Measurements from ENCODE around the gene FAM118B.
"Not testable (repeated sequence)": the region's sequence is repeated elsewhere in the genome, so short reads cannot be mapped to it uniquely, and the experiment has no call there.

FAM118B gene

DNA sequence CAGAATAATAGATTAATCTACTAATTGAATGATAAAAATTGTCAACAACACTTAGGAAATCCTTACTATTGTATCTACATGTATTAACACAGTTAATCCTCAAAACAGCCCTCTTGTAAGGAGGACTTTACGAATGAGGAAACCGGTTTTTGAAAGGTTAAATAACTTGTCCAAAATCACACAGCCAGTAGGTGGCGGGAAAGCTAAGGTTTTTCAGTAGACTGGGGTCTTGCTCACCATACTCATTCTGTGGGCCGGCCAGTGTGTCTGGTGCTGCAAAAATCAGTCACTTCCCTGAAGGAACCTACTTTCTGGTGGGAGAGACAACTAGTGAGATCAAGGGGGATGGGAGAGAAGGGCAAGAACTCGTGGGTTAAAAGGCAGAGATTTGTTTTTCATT lies 96.1 kb downstream of the FAM118B start:
- peak overlapping the region; percentile 50 for H3K4me3 ChIP-seq (ENCODE audit: low read length, poor library complexity, severe bottlenecking)
- H3K9ac ChIP-seq (ENCODE audit: low read depth, low read length, poor library complexity, severe bottlenecking) = peak overlapping the region; percentile 35
- peaks cover 51% of the 10 kb centered on the region for H3K79me2 ChIP-seq (ENCODE audit: insufficient read depth, low read length)
- H3K36me3 ChIP-seq (ENCODE audit: insufficient read depth, low read length) = no peaks in the 10 kb centered on the region
- H4K20me1 ChIP-seq (ENCODE audit: insufficient read depth, low read length, poor library complexity, severe bottlenecking) = no peaks in the 10 kb centered on the region
- no peaks in the 10 kb centered on the region for H3K9me2 ChIP-seq (replicated peaks; ENCODE audit: low read depth, low read length)
- H3K9me3 ChIP-seq (ENCODE audit: insufficient read depth, low read depth, low read length) = no peaks in the 10 kb centered on the region
- peaks cover 49% of the 10 kb centered on the region for H3K4me1 ChIP-seq (ENCODE audit: insufficient read depth, low read length, poor library complexity, severe bottlenecking)
- no peak for TF ChIP-seq EZH2phosphoT487 (IDR thresholded peaks at IDR 0.05; ENCODE audit: borderline replicate concordance)
- TF ChIP-seq, protein P1, sequence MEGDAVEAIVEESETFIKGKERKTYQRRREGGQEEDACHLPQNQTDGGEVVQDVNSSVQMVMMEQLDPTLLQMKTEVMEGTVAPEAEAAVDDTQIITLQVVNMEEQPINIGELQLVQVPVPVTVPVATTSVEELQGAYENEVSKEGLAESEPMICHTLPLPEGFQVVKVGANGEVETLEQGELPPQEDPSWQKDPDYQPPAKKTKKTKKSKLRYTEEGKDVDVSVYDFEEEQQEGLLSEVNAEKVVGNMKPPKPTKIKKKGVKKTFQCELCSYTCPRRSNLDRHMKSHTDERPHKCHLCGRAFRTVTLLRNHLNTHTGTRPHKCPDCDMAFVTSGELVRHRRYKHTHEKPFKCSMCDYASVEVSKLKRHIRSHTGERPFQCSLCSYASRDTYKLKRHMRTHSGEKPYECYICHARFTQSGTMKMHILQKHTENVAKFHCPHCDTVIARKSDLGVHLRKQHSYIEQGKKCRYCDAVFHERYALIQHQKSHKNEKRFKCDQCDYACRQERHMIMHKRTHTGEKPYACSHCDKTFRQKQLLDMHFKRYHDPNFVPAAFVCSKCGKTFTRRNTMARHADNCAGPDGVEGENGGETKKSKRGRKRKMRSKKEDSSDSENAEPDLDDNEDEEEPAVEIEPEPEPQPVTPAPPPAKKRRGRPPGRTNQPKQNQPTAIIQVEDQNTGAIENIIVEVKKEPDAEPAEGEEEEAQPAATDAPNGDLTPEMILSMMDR (conservative IDR thresholded peaks at IDR 0.05; ENCODE audit: low read length) = peak; percentile 71
- H3K27me3 ChIP-seq (ENCODE audit: insufficient read depth, low read length, poor library complexity, severe bottlenecking) = no peaks in the 10 kb centered on the region
- H3F3A ChIP-seq (ENCODE audit: low read depth) = no peaks in the 10 kb centered on the region
- no peak overlapping the region for H2AFZ ChIP-seq (ENCODE audit: low read length)
- H3K4me2 ChIP-seq (ENCODE audit: low read depth, low read length, poor library complexity, severe bottlenecking) = peak overlapping the region; percentile 68

DNA sequence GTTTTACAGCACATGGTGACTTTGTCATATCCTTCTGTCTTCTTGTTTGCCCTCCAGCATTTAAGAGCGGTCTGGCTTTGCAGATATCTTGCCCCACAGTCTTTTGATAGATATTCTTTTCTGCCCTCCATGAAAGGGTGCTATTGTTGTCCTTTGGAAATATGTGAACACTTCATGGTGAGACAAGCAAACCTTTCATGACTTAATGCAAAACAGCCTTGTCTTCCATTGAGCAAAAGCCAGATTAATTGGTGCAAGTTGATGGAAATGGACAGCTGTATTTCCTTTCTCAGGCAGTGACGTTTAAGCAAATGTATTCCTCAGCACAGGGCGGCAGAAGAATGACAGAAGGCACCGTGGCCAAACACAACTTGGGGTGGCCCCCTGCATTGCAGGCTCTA lies 96.7 kb downstream of the FAM118B start:
- Histone ChIP-seq H3K36me3 (ENCODE audit: insufficient read depth, low read length) (no peaks in the 10 kb centered on the region), H3K4me1 (ENCODE audit: insufficient read depth, low read length, poor library complexity, severe bottlenecking) (peaks cover 49% of the 10 kb centered on the region), H3K4me2 (ENCODE audit: low read depth, low read length, poor library complexity, severe bottlenecking) (peak overlapping the region; percentile 68), H4K20me1 (ENCODE audit: insufficient read depth, low read length, poor library complexity, severe bottlenecking) (no peaks in the 10 kb centered on the region), H3K79me2 (ENCODE audit: insufficient read depth, low read length) (peaks cover 50% of the 10 kb centered on the region), H3K9me3 (ENCODE audit: insufficient read depth, low read depth, low read length) (no peaks in the 10 kb centered on the region), H3K4me3 (ENCODE audit: low read length, poor library complexity, severe bottlenecking) (peak overlapping the region; percentile 50), H3K27me3 (ENCODE audit: insufficient read depth, low read length, poor library complexity, severe bottlenecking) (no peaks in the 10 kb centered on the region), H3F3A (ENCODE audit: low read depth) (no peaks in the 10 kb centered on the region), H3K9me2 (replicated peaks; ENCODE audit: low read depth, low read length) (no peaks in the 10 kb centered on the region), H3K9ac (ENCODE audit: low read depth, low read length, poor library complexity, severe bottlenecking) (peak overlapping the region; percentile 35), H2AFZ (ENCODE audit: low read length) (no peak overlapping the region)
- no peak for TF ChIP-seq EZH2phosphoT487 (IDR thresholded peaks at IDR 0.05; ENCODE audit: borderline replicate concordance)
- TF ChIP-seq, protein P1 (conservative IDR thresholded peaks at IDR 0.05; ENCODE audit: low read length) = no peak

- H3K9me3 ChIP-seq (ENCODE audit: insufficient read depth, low read depth, low read length); H2AFZ ChIP-seq (ENCODE audit: low read length); H3K27me3 ChIP-seq (ENCODE audit: insufficient read depth, low read length, poor library complexity, severe bottlenecking); H3K9me2 ChIP-seq (replicated peaks; ENCODE audit: low read depth, low read length); H3K4me3 ChIP-seq (ENCODE audit: low read length, poor library complexity, severe bottlenecking); H3K9ac ChIP-seq (ENCODE audit: low read depth, low read length, poor library complexity, severe bottlenecking); H3F3A ChIP-seq (ENCODE audit: low read depth); H3K36me3 ChIP-seq (ENCODE audit: insufficient read depth, low read length); H3K4me2 ChIP-seq (ENCODE audit: low read depth, low read length, poor library complexity, severe bottlenecking); H4K20me1 ChIP-seq (ENCODE audit: insufficient read depth, low read length, poor library complexity, severe bottlenecking): not testable (repeated sequence)
- Histone ChIP-seq H3K4me1 (ENCODE audit: insufficient read depth, low read length, poor library complexity, severe bottlenecking) (peaks cover 48% of the 10 kb centered on the region), H3K79me2 (ENCODE audit: insufficient read depth, low read length) (peaks cover 51% of the 10 kb centered on the region)
These were observed 97.2 kb downstream of the FAM118B start for GRCh38 chr11:126308771-126309170.

GRCh38 chr11:126310200-126310991 lies 98.8 kb downstream of the FAM118B start:
- Histone ChIP-seq H3K9me3 (ENCODE audit: insufficient read depth, low read depth, low read length) (no peaks in the 10 kb centered on the region), H3K27me3 (ENCODE audit: insufficient read depth, low read length, poor library complexity, severe bottlenecking) (no peaks in the 10 kb centered on the region), H3K4me3 (ENCODE audit: low read length, poor library complexity, severe bottlenecking) (peak overlapping the region; percentile 26), H3K4me1 (ENCODE audit: insufficient read depth, low read length, poor library complexity, severe bottlenecking) (peaks cover 43% of the 10 kb centered on the region), H3K4me2 (ENCODE audit: low read depth, low read length, poor library complexity, severe bottlenecking) (peak overlapping the region; percentile 33), H4K20me1 (ENCODE audit: insufficient read depth, low read length, poor library complexity, severe bottlenecking) (no peaks in the 10 kb centered on the region), H3K9me2 (replicated peaks; ENCODE audit: low read depth, low read length) (no peaks in the 10 kb centered on the region), H3F3A (ENCODE audit: low read depth) (no peaks in the 10 kb centered on the region), H2AFZ (ENCODE audit: low read length) (no peak overlapping the region), H3K36me3 (ENCODE audit: insufficient read depth, low read length) (no peaks in the 10 kb centered on the region), H3K79me2 (ENCODE audit: insufficient read depth, low read length) (peaks cover 50% of the 10 kb centered on the region), H3K9ac (ENCODE audit: low read depth, low read length, poor library complexity, severe bottlenecking) (peak overlapping the region; percentile 28)
- TF ChIP-seq, protein P1 (conservative IDR thresholded peaks at IDR 0.05; ENCODE audit: low read length) = peak; percentile 98
- no peak for TF ChIP-seq EZH2phosphoT487 (IDR thresholded peaks at IDR 0.05; ENCODE audit: borderline replicate concordance)

Data from Loucy (cell line).